Middle frontal gyrus (tissue), 1 donor: ENCODE results near the gene ARHGEF37.
A peak's percentile ranks its signal among the peaks of the same experiment; 100 is the strongest.

ENCODE experiments used
- DNase-seq: peaks from one replicate; pipeline ENCODE4 v3.0.0-alpha.2; 2015; ENCODE audit warnings: low spot score; ENCODE audit errors: extremely low spot score

The ARHGEF37 gene

DNA sequence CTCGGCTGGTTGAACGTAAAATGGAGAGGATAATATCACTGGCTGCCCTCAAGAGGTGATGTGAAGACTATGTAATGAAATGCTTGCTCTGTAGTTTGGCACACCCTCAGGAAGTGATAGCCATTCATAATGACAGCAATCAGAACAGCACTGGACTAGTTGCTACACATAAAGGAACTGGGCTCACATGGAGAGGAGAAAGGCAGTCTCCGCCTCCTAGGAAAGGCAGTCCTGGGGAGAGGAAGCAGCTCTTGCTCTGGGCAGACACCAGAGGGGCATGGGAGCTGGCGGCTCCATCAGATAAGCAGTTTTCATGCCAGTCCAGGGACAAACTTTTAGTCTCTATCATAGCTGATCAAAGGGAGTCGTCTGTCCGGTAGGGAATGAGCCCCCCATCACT, 46.9 kb downstream of the ARHGEF37 start:
- no peak for DNase-seq

GRCh38 chr5:149628846-149629388, 47.6 kb downstream of the ARHGEF37 start:
- no peak for DNase-seq

- no peak for DNase-seq
Observed at GRCh38 chr5:149629421-149629820, 48.1 kb downstream of the ARHGEF37 start.

GRCh38 chr5:149630337-149630736, 49.0 kb downstream of the ARHGEF37 start:
- no peak for DNase-seq

- no peak for DNase-seq
Observed at GRCh38 chr5:149631506-149631905, 50.2 kb downstream of the ARHGEF37 start.

- DNase-seq: no peak
Observed at GRCh38 chr5:149632311-149633251, 51.3 kb downstream of the ARHGEF37 start.

- no peak for DNase-seq
Observed at GRCh38 chr5:149633476-149634350, 52.4 kb downstream of the ARHGEF37 start.

- DNase-seq: no peak
Observed at GRCh38 chr5:149635394-149635793, 54.1 kb downstream of the ARHGEF37 start.

GRCh38 chr5:149636191-149636860, 55.0 kb downstream of the ARHGEF37 start:
- no peak for DNase-seq

- DNase-seq: peak; percentile 69
Observed at GRCh38 chr5:149636861-149637246, 55.6 kb downstream of the ARHGEF37 start.

- no peak for DNase-seq
Observed at GRCh38 chr5:149638136-149638535, 56.8 kb downstream of the ARHGEF37 start.

GRCh38 chr5:149638546-149639241, 57.4 kb downstream of the ARHGEF37 start:
- no peak for DNase-seq

DNA sequence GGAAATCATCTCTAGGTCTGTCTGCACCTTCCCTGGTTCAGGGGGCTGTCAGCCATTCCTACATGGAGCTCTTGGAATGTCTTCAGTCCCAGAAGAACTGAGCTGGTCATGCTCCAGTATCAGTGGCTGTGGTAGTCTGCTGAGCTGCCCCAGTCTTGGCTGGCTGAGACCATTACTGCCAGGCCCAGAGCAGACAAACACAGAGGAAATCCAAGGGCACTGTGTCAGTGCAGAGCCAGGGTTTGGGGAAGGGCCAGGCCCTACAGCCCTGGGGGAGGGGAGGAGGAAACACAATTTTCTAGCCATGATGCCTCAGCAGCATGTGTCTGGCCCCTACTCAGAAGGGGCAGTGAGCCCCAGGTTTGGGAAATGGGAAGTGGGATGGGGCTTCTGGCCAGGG, 58.4 kb downstream of the ARHGEF37 start:
- DNase-seq: no peak

DNA sequence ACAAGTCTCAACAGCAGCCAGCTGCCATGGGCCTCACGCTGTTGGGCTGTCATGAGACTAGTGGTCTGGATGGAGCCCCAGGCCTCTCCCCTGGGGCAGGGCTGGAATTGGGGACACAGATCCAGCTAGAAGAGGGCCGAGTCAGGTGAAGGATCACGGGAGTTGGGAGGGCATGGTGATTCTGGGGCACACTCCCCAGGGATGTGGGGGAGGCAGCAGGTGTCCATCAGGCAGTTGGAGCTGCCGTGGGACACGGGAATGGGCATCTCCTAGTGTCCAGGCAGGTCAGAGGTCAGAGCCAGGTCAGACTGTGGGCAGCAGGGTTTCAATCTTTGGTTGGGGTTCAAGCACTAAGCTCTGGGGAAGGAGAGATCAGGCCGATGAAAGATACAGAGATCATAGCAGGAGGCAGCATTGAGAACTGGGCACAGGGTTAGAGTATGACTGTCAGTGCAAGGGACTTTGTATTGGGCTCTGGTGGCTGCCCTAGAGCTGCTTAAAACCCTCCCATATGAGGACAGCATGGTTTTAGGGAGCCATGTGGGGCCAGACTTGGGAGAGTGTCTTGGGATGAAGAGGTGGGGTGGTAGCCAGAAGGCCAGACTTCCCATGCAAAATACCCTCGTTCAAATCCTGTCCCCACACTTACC, 59.2 kb downstream of the ARHGEF37 start:
- no peak for DNase-seq

- DNase-seq: no peak
Observed at GRCh38 chr5:149641000-149641576, 59.8 kb downstream of the ARHGEF37 start.

GRCh38 chr5:149641600-149641999, 60.3 kb downstream of the ARHGEF37 start:
- DNase-seq: no peak

- no peak for DNase-seq
Observed at GRCh38 chr5:149643781-149644180, 62.5 kb downstream of the ARHGEF37 start.

GRCh38 chr5:149644629-149645028, 63.3 kb downstream of the ARHGEF37 start:
- no peak for DNase-seq

DNA sequence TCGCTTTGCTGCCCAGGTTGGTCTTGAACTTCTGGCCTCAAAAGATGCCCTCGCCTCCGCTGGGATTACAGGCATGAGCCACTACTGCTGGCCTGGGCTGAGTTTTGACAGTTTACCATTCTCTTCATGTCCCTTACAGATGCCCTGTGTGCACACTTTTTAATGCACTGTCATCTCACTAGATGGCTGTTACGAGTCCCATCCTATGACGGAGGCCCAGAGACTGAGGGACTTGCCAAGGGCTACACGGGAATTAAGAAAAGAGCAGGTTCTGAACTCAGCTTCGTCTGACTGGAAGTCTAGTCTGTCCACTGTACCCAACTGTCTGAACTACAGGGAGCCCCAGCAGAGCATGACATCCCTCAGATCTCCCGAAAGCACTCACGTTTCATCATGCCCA, 63.9 kb downstream of the ARHGEF37 start:
- DNase-seq: no peak

GRCh38 chr5:149645725-149646124, 64.4 kb downstream of the ARHGEF37 start:
- DNase-seq: no peak
